Activated CD8-positive, alpha-beta T cell treated with anti-CD3 and anti-CD28 coated beads for 36 hours (primary cell): ENCODE data around the gene STK32C. TPM values are rescaled to one million over a fixed set of nuclear protein-coding genes. Genes with fewer than 3 reads are reported as not detected.
"Not testable (repeated sequence)": the region's sequence is repeated elsewhere in the genome, so short reads cannot be mapped to it uniquely, and the experiment has no call there.

Experiments used
- ATAC-seq: fragments of 200-7000 bp; cut with Tn5 transposase; one replicate; pipeline ENCODE4 v1.10.0; 2021; ENCODE audit warnings: mild to moderate bottlenecking, moderate library complexity
- CTCF ChIA-PET: fragments of 350-600 bp; sonication (Branson Sonifier 250); formaldehyde crosslinking; loops from one replicate; lab custom pipeline; 2021; ENCODE audit warnings: antibody characterized with exemption; lab: Charles Lee
- POLR2A ChIA-PET: fragments of 350-600 bp; sonication (Branson Sonifier 250); formaldehyde crosslinking; loops from one replicate; lab custom pipeline; 2021; ENCODE audit warnings: antibody characterized with exemption; lab: Charles Lee
- DNase-seq: peaks from one replicate; pipeline ENCODE4 v3.0.0-alpha.2; 2020
- H3K27ac Mint-ChIP-seq: one replicate; pipeline ENCODE4 v1.8.0; 2021; ENCODE audit warnings: mild to moderate bottlenecking, mixed read lengths
- H3K27me3 Mint-ChIP-seq: one replicate; pipeline ENCODE4 v1.8.0; 2021; ENCODE audit warnings: mixed read lengths
- H3K36me3 Mint-ChIP-seq: one replicate; pipeline ENCODE4 v1.8.0; 2021; ENCODE audit warnings: low read depth, mixed read lengths
- H3K4me1 Mint-ChIP-seq: one replicate; pipeline ENCODE4 v1.8.0; 2021; ENCODE audit warnings: low read depth, mixed read lengths
- H3K4me3 Mint-ChIP-seq: one replicate; pipeline ENCODE4 v1.8.0; 2021; ENCODE audit warnings: mild to moderate bottlenecking, moderate library complexity, mixed read lengths
- H3K9me3 Mint-ChIP-seq: one replicate; pipeline ENCODE4 v1.8.0; 2021; ENCODE audit warnings: mixed read lengths
- intact Hi-C: fragments of 100-400 bp; cut with micrococcal nuclease; formaldehyde crosslinking; loops from one replicate; pipeline ENCODE4 v1.10.0; 2022
- total RNA-seq, 2 experiments: library from RNA; stranded (reverse); gene quantifications; one replicate each; pipeline ENCODE4 v1.2.3, GENCODE V29; 2021
- TF ChIP-seq, protein P1 (sequence below): fragments of 200-600 bp; IDR thresholded peaks from one replicate; pipeline ENCODE4 v1.8.0; 2022; ENCODE audit warnings: antibody characterized with exemption, mild to moderate bottlenecking

STK32C gene
- total RNA-seq, 2 experiments from 2014 or later: 29.3 to 31.4 TPM

GRCh38 chr10:132270256-132270655 lies 37.5 kb downstream of the STK32C start:
- no peaks in the 10 kb centered on the region for H3K27me3 Mint-ChIP-seq
- H3K27ac Mint-ChIP-seq: no peak overlapping the region
- intact Hi-C loops: no loop called here
- TF ChIP-seq, protein P1, sequence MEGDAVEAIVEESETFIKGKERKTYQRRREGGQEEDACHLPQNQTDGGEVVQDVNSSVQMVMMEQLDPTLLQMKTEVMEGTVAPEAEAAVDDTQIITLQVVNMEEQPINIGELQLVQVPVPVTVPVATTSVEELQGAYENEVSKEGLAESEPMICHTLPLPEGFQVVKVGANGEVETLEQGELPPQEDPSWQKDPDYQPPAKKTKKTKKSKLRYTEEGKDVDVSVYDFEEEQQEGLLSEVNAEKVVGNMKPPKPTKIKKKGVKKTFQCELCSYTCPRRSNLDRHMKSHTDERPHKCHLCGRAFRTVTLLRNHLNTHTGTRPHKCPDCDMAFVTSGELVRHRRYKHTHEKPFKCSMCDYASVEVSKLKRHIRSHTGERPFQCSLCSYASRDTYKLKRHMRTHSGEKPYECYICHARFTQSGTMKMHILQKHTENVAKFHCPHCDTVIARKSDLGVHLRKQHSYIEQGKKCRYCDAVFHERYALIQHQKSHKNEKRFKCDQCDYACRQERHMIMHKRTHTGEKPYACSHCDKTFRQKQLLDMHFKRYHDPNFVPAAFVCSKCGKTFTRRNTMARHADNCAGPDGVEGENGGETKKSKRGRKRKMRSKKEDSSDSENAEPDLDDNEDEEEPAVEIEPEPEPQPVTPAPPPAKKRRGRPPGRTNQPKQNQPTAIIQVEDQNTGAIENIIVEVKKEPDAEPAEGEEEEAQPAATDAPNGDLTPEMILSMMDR: no peak
- DNase-seq (no peak), ATAC-seq (no peak)
- peaks cover 15% of the 10 kb centered on the region for H3K4me1 Mint-ChIP-seq
- no peaks in the 10 kb centered on the region for H3K36me3 Mint-ChIP-seq
- H3K4me3 Mint-ChIP-seq: no peak overlapping the region
- CTCF ChIA-PET: no interaction called here
- no peaks in the 10 kb centered on the region for H3K9me3 Mint-ChIP-seq
- POLR2A ChIA-PET: no interaction called here

DNA sequence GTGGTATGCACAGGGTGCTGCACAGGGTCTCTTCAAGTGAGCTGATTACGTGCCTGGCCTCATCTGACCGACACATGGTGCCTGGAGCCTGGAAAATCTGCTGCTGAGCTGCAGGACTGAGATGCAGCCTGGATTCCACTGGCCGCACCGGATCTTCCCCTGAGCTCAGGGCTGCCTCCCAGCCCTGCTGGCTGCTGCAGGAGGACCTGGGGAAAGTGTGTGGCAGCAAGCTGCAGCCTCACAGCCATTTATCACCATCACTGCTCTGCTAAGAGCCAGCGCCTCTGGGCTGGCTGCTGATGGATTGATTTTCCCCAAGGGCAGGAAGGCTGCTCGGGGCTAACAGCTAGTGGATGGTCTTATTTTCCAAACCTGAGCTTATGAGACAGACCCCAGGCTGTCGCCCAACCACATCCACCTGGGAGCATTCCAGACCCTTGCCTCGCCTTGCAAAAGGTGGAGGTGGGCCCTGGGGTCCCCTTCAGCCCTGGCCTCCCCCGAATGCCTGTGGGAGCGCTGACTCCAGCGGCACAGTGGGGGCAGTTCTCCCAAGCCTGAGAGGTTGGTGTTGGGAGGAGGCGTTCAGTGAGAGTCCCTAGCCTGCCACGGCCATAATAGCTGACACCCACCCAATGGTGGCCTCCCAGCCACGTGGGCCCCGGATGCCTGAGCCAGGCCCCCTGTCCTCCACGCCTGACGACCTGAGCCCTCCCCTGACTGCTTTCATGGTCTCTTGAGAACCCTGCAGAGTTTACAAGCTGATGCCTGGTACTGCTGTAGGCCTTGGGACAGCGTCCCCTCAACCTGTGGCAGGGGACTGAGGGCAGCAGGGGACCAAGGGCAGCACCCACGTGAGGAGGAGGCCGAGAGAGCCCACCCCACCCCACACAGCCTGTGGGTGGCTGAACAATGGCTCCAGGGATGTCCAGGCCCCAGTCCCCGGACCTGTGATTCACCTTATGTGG lies 38.2 kb downstream of the STK32C start:
- intact Hi-C loops: no loop called here
- ATAC-seq (no peak), DNase-seq (no peak)
- Mint-ChIP-seq H3K4me1 (peaks cover 15% of the 10 kb centered on the region), H3K27me3 (no peaks in the 10 kb centered on the region), H3K27ac (no peak overlapping the region), H3K36me3 (no peaks in the 10 kb centered on the region), H3K9me3 (no peaks in the 10 kb centered on the region), H3K4me3 (no peak overlapping the region)
- TF ChIP-seq, protein P1: no peak
- ChIA-PET POLR2A (no interaction called here), CTCF (no interaction called here)

DNA sequence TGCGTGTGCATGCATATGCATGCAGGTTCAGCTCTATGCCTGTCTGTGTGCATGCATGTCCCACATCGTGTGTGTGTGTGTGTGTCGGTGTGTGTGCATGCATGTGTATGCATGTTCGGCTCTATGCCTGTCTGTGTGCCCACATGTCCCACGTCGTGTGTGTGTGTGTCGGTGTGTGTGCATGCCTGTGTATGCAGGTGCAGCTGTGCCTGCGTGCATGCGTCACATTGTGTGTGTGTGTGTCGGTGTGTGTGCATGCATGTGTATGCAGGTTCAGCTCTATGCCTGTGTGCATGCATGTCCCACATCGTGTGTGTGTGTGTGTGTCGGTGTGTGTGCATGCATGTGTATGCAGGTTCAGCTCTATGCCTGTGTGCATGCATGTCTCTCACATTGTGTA lies 39.8 kb downstream of the STK32C start:
- H3K4me1 Mint-ChIP-seq: peaks cover 15% of the 10 kb centered on the region
- DNase-seq, intact Hi-C loops, ATAC-seq, H3K36me3 Mint-ChIP-seq, POLR2A ChIA-PET, H3K27me3 Mint-ChIP-seq, H3K27ac Mint-ChIP-seq, H3K4me3 Mint-ChIP-seq, H3K9me3 Mint-ChIP-seq, CTCF ChIA-PET: not testable (repeated sequence)

GRCh38 chr10:132266594-132267161 lies 41.1 kb downstream of the STK32C start:
- ChIA-PET POLR2A (no interaction called here), CTCF (interaction anchor here (0.6 kb wide), 1 partner anchor 13 kb away, joined by 3 read pairs; no protein-coding TSS in a partner anchor)
- Mint-ChIP-seq H3K4me1 (peaks cover 22% of the 10 kb centered on the region), H3K36me3 (no peaks in the 10 kb centered on the region), H3K27me3 (no peaks in the 10 kb centered on the region), H3K4me3 (no peak overlapping the region), H3K9me3 (no peaks in the 10 kb centered on the region), H3K27ac (no peak overlapping the region)
- no peak for DNase-seq
- TF ChIP-seq, protein P1: no peak
- no peak for ATAC-seq
- intact Hi-C loops: no loop called here

DNA sequence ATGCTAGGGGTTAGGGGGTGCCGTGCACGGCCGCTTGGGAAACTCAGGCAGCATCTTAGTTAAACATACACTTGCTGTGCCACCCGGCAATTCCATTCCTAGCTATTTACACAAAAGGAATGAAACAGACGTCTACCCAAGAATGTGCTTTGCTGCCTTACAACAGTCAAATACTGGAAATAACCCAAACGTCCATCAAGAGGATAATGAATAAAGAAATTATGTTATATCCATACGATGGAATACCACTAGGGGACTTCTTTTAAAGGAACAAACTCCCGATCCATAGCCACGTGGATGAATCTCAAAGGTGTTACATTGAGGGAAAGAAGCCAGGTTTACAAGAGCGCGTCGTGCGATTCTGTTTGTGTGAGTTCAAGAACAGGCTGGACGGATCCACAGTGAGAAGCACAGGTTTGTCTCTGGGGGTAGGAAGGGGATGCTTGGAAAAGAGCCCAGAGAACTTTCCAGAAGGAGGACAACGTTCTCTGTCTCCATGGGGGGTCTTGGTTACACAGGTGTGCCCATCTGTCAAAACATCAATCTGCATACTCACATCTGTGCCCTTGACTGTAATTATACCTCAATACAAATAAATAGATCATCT lies 41.8 kb downstream of the STK32C start:
- ATAC-seq (no peak), DNase-seq (no peak)
- Mint-ChIP-seq H3K4me1 (peaks cover 22% of the 10 kb centered on the region), H3K9me3 (no peaks in the 10 kb centered on the region), H3K27me3 (no peaks in the 10 kb centered on the region), H3K4me3 (no peak overlapping the region), H3K27ac (no peak overlapping the region), H3K36me3 (no peaks in the 10 kb centered on the region)
- intact Hi-C loops: no loop called here
- CTCF ChIA-PET: no interaction called here
- TF ChIP-seq, protein P1: no peak
- POLR2A ChIA-PET: no interaction called here
